Measurements from ENCODE around the gene TRAF3.
A peak's percentile ranks its signal among the peaks of the same experiment; 100 is the strongest.

The TRAF3 gene

DNA sequence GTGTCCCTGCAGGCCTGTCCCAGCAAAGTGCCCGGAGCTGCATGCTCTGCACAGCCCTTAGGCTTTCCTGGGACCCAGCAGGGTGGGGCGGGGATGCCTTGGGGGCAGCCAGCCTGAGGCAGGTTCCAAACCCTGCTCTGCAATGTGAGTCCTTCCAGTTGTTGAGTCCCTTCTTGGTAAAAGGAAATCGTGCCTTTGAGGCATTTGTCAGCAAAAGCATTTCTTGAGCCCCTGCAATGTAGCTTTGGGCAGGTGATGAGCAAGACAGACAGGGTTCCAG is 38.1 kb upstream of the TRAF3 start:
- Histone ChIP-seq H4K91ac (ENCODE audit: low read depth, low read length) (no peak overlapping the region), H3K79me2 (ENCODE audit: control insufficient read depth, insufficient read depth, low read length, poor library complexity) (peaks cover 2% of the 10 kb centered on the region), H3K27ac (ENCODE audit: low read depth, low read length) (peak overlapping the region; percentile 52), H3K4me1 (ENCODE audit: control insufficient read depth in 1 of 2, insufficient read depth in 2 of 2, low read length in 2 of 2) (peaks cover 4 to 5% of the 10 kb centered on the region in 2 experiments), H3K14ac (ENCODE audit: low read length) (no peak overlapping the region), H3K23ac (ENCODE audit: low read length) (no peak overlapping the region), H3K36me3 (ENCODE audit: control insufficient read depth in 1 of 2, insufficient read depth in 2 of 2, low read length in 2 of 2) (peaks cover 33 to 41% of the 10 kb centered on the region in 2 experiments), H2AFZ (ENCODE audit: insufficient read depth, low read length, poor library complexity) (no peak overlapping the region), H3K4me3 (ENCODE audit: low read depth, low read length) (no peak overlapping the region), H2BK5ac (ENCODE audit: low read depth, low read length, poor library complexity) (no peak overlapping the region), H3K27me3 (ENCODE audit: insufficient read depth, low read length) (no peaks in the 10 kb centered on the region), H4K12ac (ENCODE audit: low read depth, low read length) (no peak overlapping the region), H3K4me2 (ENCODE audit: low read length) (no peak overlapping the region), H3K9ac (ENCODE audit: low read length) (no peak overlapping the region), H3K18ac (ENCODE audit: low read length) (no peak overlapping the region), H3K4ac (ENCODE audit: low read depth, low read length) (no peak overlapping the region), H2BK12ac (ENCODE audit: low read length) (no peak overlapping the region), H3K79me1 (ENCODE audit: low read length) (peaks cover 3% of the 10 kb centered on the region), H2AK5ac (ENCODE audit: low read length) (no peak overlapping the region), H4K8ac (ENCODE audit: low read depth, low read length) (no peak overlapping the region), H2BK120ac (ENCODE audit: insufficient read depth, low read length, poor library complexity) (no peak overlapping the region), H3K9me3 (ENCODE audit: insufficient read depth, low read depth, low read length) (peaks cover 9% of the 10 kb centered on the region)
- DNase-seq = peak; percentile 96 to 97
- no CpG with 5 or more reads among the region's 3 CpGs for WGBS (ENCODE audit: extremely low coverage, insufficient coverage, insufficient read length)

- no peak overlapping the region for H3K4ac ChIP-seq (ENCODE audit: low read depth, low read length)
- H3K4me2 ChIP-seq (ENCODE audit: low read length) = no peak overlapping the region
- peaks cover 55% of the 10 kb centered on the region in 2 experiments for H3K36me3 ChIP-seq (ENCODE audit: control insufficient read depth in 1 of 2, insufficient read depth in 2 of 2, low read length in 2 of 2)
- no peak overlapping the region for H2AK5ac ChIP-seq (ENCODE audit: low read length)
- H3K9ac ChIP-seq (ENCODE audit: low read length) = no peak overlapping the region
- no peak overlapping the region for H4K12ac ChIP-seq (ENCODE audit: low read depth, low read length)
- H4K8ac ChIP-seq (ENCODE audit: low read depth, low read length) = no peak overlapping the region
- H3K9me3 ChIP-seq (ENCODE audit: insufficient read depth, low read depth, low read length) = peaks cover 2% of the 10 kb centered on the region
- no peaks in the 10 kb centered on the region for H3K27me3 ChIP-seq (ENCODE audit: insufficient read depth, low read length)
- H3K79me2 ChIP-seq (ENCODE audit: control insufficient read depth, insufficient read depth, low read length, poor library complexity) = no peaks in the 10 kb centered on the region
- no peak overlapping the region for H2AFZ ChIP-seq (ENCODE audit: insufficient read depth, low read length, poor library complexity)
- no peak overlapping the region for H3K4me3 ChIP-seq (ENCODE audit: low read depth, low read length)
- H3K18ac ChIP-seq (ENCODE audit: low read length) = no peak overlapping the region
- H3K4me1 ChIP-seq (ENCODE audit: control insufficient read depth in 1 of 2, insufficient read depth in 2 of 2, low read length in 2 of 2) = no peaks in the 10 kb centered on the region
- H3K79me1 ChIP-seq (ENCODE audit: low read length) = no peaks in the 10 kb centered on the region
- no peak overlapping the region for H2BK120ac ChIP-seq (ENCODE audit: insufficient read depth, low read length, poor library complexity)
- H3K14ac ChIP-seq (ENCODE audit: low read length) = no peak overlapping the region
- H3K27ac ChIP-seq (ENCODE audit: low read depth, low read length) = no peak overlapping the region
- H4K91ac ChIP-seq (ENCODE audit: low read depth, low read length) = no peak overlapping the region
- H2BK5ac ChIP-seq (ENCODE audit: low read depth, low read length, poor library complexity) = no peak overlapping the region
- H3K23ac ChIP-seq (ENCODE audit: low read length) = no peak overlapping the region
- DNase-seq = no peak
- no peak overlapping the region for H2BK12ac ChIP-seq (ENCODE audit: low read length)
- WGBS (ENCODE audit: extremely low coverage, insufficient coverage, insufficient read length) = no CpG with 5 or more reads among the region's 28 CpGs
These were observed 30.4 kb upstream of the TRAF3 start for GRCh38 chr14:102746634-102747438.

- WGBS (ENCODE audit: extremely low coverage, insufficient coverage, insufficient read length) = no CpG with 5 or more reads among the region's 8 CpGs
- Histone ChIP-seq H2AFZ (ENCODE audit: insufficient read depth, low read length, poor library complexity) (no peak overlapping the region), H4K12ac (ENCODE audit: low read depth, low read length) (no peak overlapping the region), H3K23ac (ENCODE audit: low read length) (no peak overlapping the region), H3K79me2 (ENCODE audit: control insufficient read depth, insufficient read depth, low read length, poor library complexity) (no peaks in the 10 kb centered on the region), H3K79me1 (ENCODE audit: low read length) (no peaks in the 10 kb centered on the region), H4K91ac (ENCODE audit: low read depth, low read length) (no peak overlapping the region), H3K9ac (ENCODE audit: low read length) (no peak overlapping the region), H3K27ac (ENCODE audit: low read depth, low read length) (no peak overlapping the region), H4K8ac (ENCODE audit: low read depth, low read length) (no peak overlapping the region), H2BK120ac (ENCODE audit: insufficient read depth, low read length, poor library complexity) (no peak overlapping the region), H3K18ac (ENCODE audit: low read length) (no peak overlapping the region), H2AK5ac (ENCODE audit: low read length) (no peak overlapping the region), H3K4me1 (ENCODE audit: control insufficient read depth in 1 of 2, insufficient read depth in 2 of 2, low read length in 2 of 2) (no peaks in the 10 kb centered on the region), H2BK12ac (ENCODE audit: low read length) (no peak overlapping the region), H3K4ac (ENCODE audit: low read depth, low read length) (no peak overlapping the region), H2BK5ac (ENCODE audit: low read depth, low read length, poor library complexity) (no peak overlapping the region), H3K27me3 (ENCODE audit: insufficient read depth, low read length) (no peaks in the 10 kb centered on the region), H3K4me3 (ENCODE audit: low read depth, low read length) (no peak overlapping the region), H3K36me3 (ENCODE audit: control insufficient read depth in 1 of 2, insufficient read depth in 2 of 2, low read length in 2 of 2) (peaks cover 67% of the 10 kb centered on the region in 2 experiments), H3K9me3 (ENCODE audit: insufficient read depth, low read depth, low read length) (peaks cover 2% of the 10 kb centered on the region), H3K4me2 (ENCODE audit: low read length) (no peak overlapping the region), H3K14ac (ENCODE audit: low read length) (no peak overlapping the region)
- no peak for DNase-seq
These were observed 28.4 kb upstream of the TRAF3 start for GRCh38 chr14:102748806-102749205.

GRCh38 chr14:102749393-102750305 is 27.6 kb upstream of the TRAF3 start:
- Histone ChIP-seq H3K4me3 (ENCODE audit: low read depth, low read length) (no peak overlapping the region), H3K27ac (ENCODE audit: low read depth, low read length) (no peak overlapping the region), H3K4ac (ENCODE audit: low read depth, low read length) (no peak overlapping the region), H4K8ac (ENCODE audit: low read depth, low read length) (no peak overlapping the region), H3K4me2 (ENCODE audit: low read length) (no peak overlapping the region), H3K14ac (ENCODE audit: low read length) (no peak overlapping the region), H3K23ac (ENCODE audit: low read length) (no peak overlapping the region), H2BK120ac (ENCODE audit: insufficient read depth, low read length, poor library complexity) (no peak overlapping the region), H3K9ac (ENCODE audit: low read length) (no peak overlapping the region), H2AFZ (ENCODE audit: insufficient read depth, low read length, poor library complexity) (no peak overlapping the region), H3K79me1 (ENCODE audit: low read length) (no peaks in the 10 kb centered on the region), H4K12ac (ENCODE audit: low read depth, low read length) (no peak overlapping the region), H3K79me2 (ENCODE audit: control insufficient read depth, insufficient read depth, low read length, poor library complexity) (no peaks in the 10 kb centered on the region), H2BK12ac (ENCODE audit: low read length) (no peak overlapping the region), H3K18ac (ENCODE audit: low read length) (no peak overlapping the region), H2BK5ac (ENCODE audit: low read depth, low read length, poor library complexity) (no peak overlapping the region), H3K9me3 (ENCODE audit: insufficient read depth, low read depth, low read length) (peaks cover 2% of the 10 kb centered on the region), H2AK5ac (ENCODE audit: low read length) (no peak overlapping the region), H4K91ac (ENCODE audit: low read depth, low read length) (no peak overlapping the region), H3K27me3 (ENCODE audit: insufficient read depth, low read length) (no peaks in the 10 kb centered on the region), H3K4me1 (ENCODE audit: control insufficient read depth in 1 of 2, insufficient read depth in 2 of 2, low read length in 2 of 2) (no peaks in the 10 kb centered on the region), H3K36me3 (ENCODE audit: control insufficient read depth in 1 of 2, insufficient read depth in 2 of 2, low read length in 2 of 2) (peaks cover 71 to 75% of the 10 kb centered on the region in 2 experiments)
- WGBS (ENCODE audit: extremely low coverage, insufficient coverage, insufficient read length) = no CpG with 5 or more reads among the region's 33 CpGs
- DNase-seq = no peak
